GM19328 (cell line): Measurements from ENCODE around the gene HBB.

Source experiments
- ATAC-seq: cut with Tn5 transposase; IDR thresholded peaks from one replicate; pipeline ENCODE4 v1.9.1; 2021; ENCODE audit warnings: mild to moderate bottlenecking, moderate library complexity; ENCODE audit not compliant: unreplicated experiment

Gene HBB

GRCh38 chr11:5247472-5248192 lies 20.8 kb upstream of the HBB start:
- ATAC-seq = no peak

GRCh38 chr11:5246772-5247471 lies 20.1 kb upstream of the HBB start:
- ATAC-seq = no peak

GRCh38 chr11:5245155-5245554 lies 18.3 kb upstream of the HBB start:
- ATAC-seq = no peak

- ATAC-seq = no peak
These were observed 16.9 kb upstream of the HBB start for GRCh38 chr11:5243816-5244180.

GRCh38 chr11:5242933-5243815 lies 16.3 kb upstream of the HBB start:
- ATAC-seq = no peak

- no peak for ATAC-seq
These were observed 15.3 kb upstream of the HBB start for GRCh38 chr11:5242208-5242607.

- no peak for ATAC-seq
These were observed 14.6 kb upstream of the HBB start for GRCh38 chr11:5241458-5241857.

GRCh38 chr11:5240458-5240857 lies 13.6 kb upstream of the HBB start:
- ATAC-seq = no peak

- ATAC-seq = no peak
These were observed 13.2 kb upstream of the HBB start for GRCh38 chr11:5240056-5240455.

- no peak for ATAC-seq
These were observed 12.2 kb upstream of the HBB start for GRCh38 chr11:5239046-5239445.

GRCh38 chr11:5238486-5238885 lies 11.6 kb upstream of the HBB start:
- no peak for ATAC-seq

GRCh38 chr11:5237420-5237819 lies 10.5 kb upstream of the HBB start:
- no peak for ATAC-seq

GRCh38 chr11:5235364-5236095 lies 8.7 kb upstream of the HBB start:
- no peak for ATAC-seq

- ATAC-seq = no peak
These were observed 7.5 kb upstream of the HBB start, which contains the start of gene HBD for GRCh38 chr11:5234381-5234834. HBD (minus strand) TSS chr11:5234483; CDS start chr11:5234433, 50 bp downstream.

- ATAC-seq = no peak
These were observed 6.4 kb upstream of the HBB start for GRCh38 chr11:5233307-5233706.

GRCh38 chr11:5232821-5233220 lies 6.0 kb upstream of the HBB start:
- no peak for ATAC-seq

- no peak for ATAC-seq
These were observed 5.3 kb upstream of the HBB start for GRCh38 chr11:5232176-5232575.

- ATAC-seq = no peak
These were observed 4.2 kb upstream of the HBB start for GRCh38 chr11:5231111-5231510.

- no peak for ATAC-seq
These were observed 3.4 kb upstream of the HBB start for GRCh38 chr11:5230266-5230665.

GRCh38 chr11:5229796-5230195 lies 2.9 kb upstream of the HBB start:
- ATAC-seq = no peak

GRCh38 chr11:5229356-5229755 lies 2.5 kb upstream of the HBB start:
- ATAC-seq = no peak
